Measurements from ENCODE around the gene CTTNBP2. TPM values are rescaled to one million over a fixed set of nuclear protein-coding genes. Genes with fewer than 3 reads are reported as not detected.

Gene CTTNBP2
- total and polyA plus RNA-seq, 2 of the 13 experiments (the other 11 are each of a cell fraction or from before 2014, with no cell fraction given), result not detected

DNA sequence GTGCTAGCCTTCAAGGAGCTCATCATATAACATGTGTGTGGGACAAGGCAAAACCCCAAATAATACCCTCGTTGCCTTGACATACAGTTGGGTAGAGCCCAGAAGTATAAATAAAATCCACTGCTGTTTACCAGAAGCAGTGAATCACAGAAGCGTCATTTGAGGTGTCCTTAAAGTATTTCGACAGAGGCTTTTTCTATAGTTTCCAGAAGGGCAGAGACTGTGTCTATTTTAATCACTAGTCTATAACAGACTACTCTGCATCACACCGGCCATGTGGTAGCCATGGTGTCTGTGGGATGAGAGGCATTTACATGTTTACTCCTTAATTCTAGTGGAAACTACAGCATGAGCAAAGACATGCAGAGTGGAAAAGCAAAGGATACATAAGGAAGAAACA is 131.3 kb downstream of the CTTNBP2 start:
- intact Hi-C loops (cut with micrococcal nuclease; ENCODE audit: unreplicated experiment), result no loop called here
- no peak overlapping the region for H3K9ac ChIP-seq (ENCODE audit: insufficient read depth, low read depth, low read length)
- no peak overlapping the region for H3K4me2 ChIP-seq (ENCODE audit: low read depth, low read length)
- H3K4me1 ChIP-seq (ENCODE audit: insufficient read depth, low read length), result no peaks in the 10 kb centered on the region
- in situ Hi-C loops (cut with HindIII; ENCODE audit: extremely low pct_ligation_motif_present, low pct_unique_long_range_greater_than_20kb), result no loop called here
- no peaks in the 10 kb centered on the region for H3K9me3 ChIP-seq (ENCODE audit: low read length)
- FAIRE-seq (no peak), DNase-seq (ENCODE audit: low spot score) (no peak), ATAC-seq (no peak)
- H3K4me3 ChIP-seq (replicated peaks in 1 of 3; ENCODE audit: insufficient read depth in 1 of 3, low read depth in 2 of 3, low read length in 3 of 3), result no peak overlapping the region
- H3K79me2 ChIP-seq (ENCODE audit: insufficient read depth, low read length), result no peaks in the 10 kb centered on the region
- BruUV-seq (replicated peaks), result no TSS peak
- WGBS (ENCODE audit: low lambda C conversion rate), result 23% methylated on average over 4 of the region's 4 CpGs
- no peak overlapping the region for H2AFZ ChIP-seq (ENCODE audit: low read length)
- no peaks in the 10 kb centered on the region for H3K27me3 ChIP-seq (ENCODE audit: control insufficient read depth in 1 of 2, insufficient read depth in 2 of 2, low read length in 2 of 2)
- H3K27ac ChIP-seq (ENCODE audit: extremely low read length, insufficient read depth, low read length), result no peak overlapping the region
- TF ChIP-seq ZNF891 (CRISPR knock-in tag; IDR thresholded peaks at IDR 0.05), result no peak
- TF ChIP-seq, protein P1, sequence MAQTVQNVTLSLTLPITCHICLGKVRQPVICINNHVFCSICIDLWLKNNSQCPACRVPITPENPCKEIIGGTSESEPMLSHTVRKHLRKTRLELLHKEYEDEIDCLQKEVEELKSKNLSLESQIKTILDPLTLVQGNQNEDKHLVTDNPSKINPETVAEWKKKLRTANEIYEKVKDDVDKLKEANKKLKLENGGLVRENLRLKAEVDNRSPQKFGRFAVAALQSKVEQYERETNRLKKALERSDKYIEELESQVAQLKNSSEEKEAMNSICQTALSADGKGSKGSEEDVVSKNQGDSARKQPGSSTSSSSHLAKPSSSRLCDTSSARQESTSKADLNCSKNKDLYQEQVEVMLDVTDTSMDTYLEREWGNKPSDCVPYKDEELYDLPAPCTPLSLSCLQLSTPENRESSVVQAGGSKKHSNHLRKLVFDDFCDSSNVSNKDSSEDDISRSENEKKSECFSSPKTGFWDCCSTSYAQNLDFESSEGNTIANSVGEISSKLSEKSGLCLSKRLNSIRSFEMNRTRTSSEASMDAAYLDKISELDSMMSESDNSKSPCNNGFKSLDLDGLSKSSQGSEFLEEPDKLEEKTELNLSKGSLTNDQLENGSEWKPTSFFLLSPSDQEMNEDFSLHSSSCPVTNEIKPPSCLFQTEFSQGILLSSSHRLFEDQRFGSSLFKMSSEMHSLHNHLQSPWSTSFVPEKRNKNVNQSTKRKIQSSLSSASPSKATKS (CRISPR knock-in tag; IDR thresholded peaks at IDR 0.05), result no peak
- no peak for TF ChIP-seq SOX13 (IDR thresholded peaks at IDR 0.05)
- TF ChIP-seq SOX13 (CRISPR knock-in tag; conservative IDR thresholded peaks at IDR 0.05 in 1 of 2, IDR thresholded peaks at IDR 0.05 in 1 of 2), result no peak
- no peak for TF ChIP-seq REL (CRISPR knock-in tag; conservative IDR thresholded peaks at IDR 0.05)
- no peaks in the 10 kb centered on the region for H4K20me1 ChIP-seq (ENCODE audit: insufficient read depth, low read length)
- CTCF ChIA-PET (ENCODE audit: low intra/inter-chr PET ratio, low total read pairs), result no interaction called here
- no peaks in the 10 kb centered on the region for H3K36me3 ChIP-seq (replicated peaks in 1 of 2; ENCODE audit: control insufficient read depth in 1 of 2, insufficient read depth in 2 of 2, low read length in 2 of 2)
- POLR2A ChIA-PET, result no interaction called here

DNA sequence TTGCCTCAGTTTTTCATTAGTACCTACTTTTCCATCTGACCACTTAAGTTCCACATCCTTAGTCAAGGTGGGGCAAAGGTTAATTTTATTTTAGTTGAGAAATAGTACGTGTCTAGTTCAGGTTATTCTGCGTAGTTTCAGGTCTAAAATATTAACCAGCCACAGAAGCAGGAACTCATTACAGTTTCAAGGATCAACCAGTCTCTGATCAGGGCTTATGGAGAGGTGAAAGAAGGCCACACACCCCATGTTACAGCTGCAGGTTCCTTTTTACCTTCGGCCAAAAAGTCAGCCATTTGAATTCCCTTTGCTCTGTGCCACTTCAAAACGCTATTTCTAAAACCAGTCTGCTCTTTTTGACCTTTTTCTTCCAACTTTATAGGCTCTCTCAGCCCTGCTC is 134.2 kb downstream of the CTTNBP2 start:
- no peak overlapping the region for H2AFZ ChIP-seq (ENCODE audit: low read length)
- ChIA-PET CTCF (ENCODE audit: low intra/inter-chr PET ratio, low total read pairs) (no interaction called here), POLR2A (no interaction called here)
- no peak overlapping the region for H3K4me2 ChIP-seq (ENCODE audit: low read depth, low read length)
- BruUV-seq (replicated peaks), result no TSS peak
- ATAC-seq, result no peak
- in situ Hi-C loops (cut with HindIII; ENCODE audit: extremely low pct_ligation_motif_present, low pct_unique_long_range_greater_than_20kb) (no loop called here), intact Hi-C loops (cut with micrococcal nuclease; ENCODE audit: unreplicated experiment) (no loop called here)
- no peaks in the 10 kb centered on the region for H4K20me1 ChIP-seq (ENCODE audit: insufficient read depth, low read length)
- no peak for DNase-seq (ENCODE audit: low spot score)
- no peaks in the 10 kb centered on the region for H3K9me3 ChIP-seq (ENCODE audit: low read length)
- H3K36me3 ChIP-seq (replicated peaks in 1 of 2; ENCODE audit: control insufficient read depth in 1 of 2, insufficient read depth in 2 of 2, low read length in 2 of 2), result no peaks in the 10 kb centered on the region
- no peak overlapping the region for H3K27ac ChIP-seq (ENCODE audit: extremely low read length, insufficient read depth, low read length)
- peaks cover 0 to 4% of the 10 kb centered on the region in 2 experiments; a peak in 1 of 5 replicates for H3K27me3 ChIP-seq (ENCODE audit: control insufficient read depth in 1 of 2, insufficient read depth in 2 of 2, low read length in 2 of 2)
- H3K79me2 ChIP-seq (ENCODE audit: insufficient read depth, low read length), result no peaks in the 10 kb centered on the region
- 10% methylated on average over 4 of the region's 4 CpGs for WGBS (ENCODE audit: low lambda C conversion rate)
- no peak for FAIRE-seq
- H3K4me1 ChIP-seq (ENCODE audit: insufficient read depth, low read length), result no peaks in the 10 kb centered on the region
- H3K9ac ChIP-seq (ENCODE audit: insufficient read depth, low read depth, low read length), result no peak overlapping the region
- H3K4me3 ChIP-seq (replicated peaks in 1 of 3; ENCODE audit: insufficient read depth in 1 of 3, low read depth in 2 of 3, low read length in 3 of 3), result no peak overlapping the region
- TF ChIP-seq, protein P2, sequence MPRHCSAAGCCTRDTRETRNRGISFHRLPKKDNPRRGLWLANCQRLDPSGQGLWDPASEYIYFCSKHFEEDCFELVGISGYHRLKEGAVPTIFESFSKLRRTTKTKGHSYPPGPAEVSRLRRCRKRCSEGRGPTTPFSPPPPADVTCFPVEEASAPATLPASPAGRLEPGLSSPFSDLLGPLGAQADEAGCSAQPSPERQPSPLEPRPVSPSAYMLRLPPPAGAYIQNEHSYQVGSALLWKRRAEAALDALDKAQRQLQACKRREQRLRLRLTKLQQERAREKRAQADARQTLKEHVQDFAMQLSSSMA (CRISPR knock-in tag; IDR thresholded peaks at IDR 0.05), result no peak
- TF ChIP-seq, protein P3, sequence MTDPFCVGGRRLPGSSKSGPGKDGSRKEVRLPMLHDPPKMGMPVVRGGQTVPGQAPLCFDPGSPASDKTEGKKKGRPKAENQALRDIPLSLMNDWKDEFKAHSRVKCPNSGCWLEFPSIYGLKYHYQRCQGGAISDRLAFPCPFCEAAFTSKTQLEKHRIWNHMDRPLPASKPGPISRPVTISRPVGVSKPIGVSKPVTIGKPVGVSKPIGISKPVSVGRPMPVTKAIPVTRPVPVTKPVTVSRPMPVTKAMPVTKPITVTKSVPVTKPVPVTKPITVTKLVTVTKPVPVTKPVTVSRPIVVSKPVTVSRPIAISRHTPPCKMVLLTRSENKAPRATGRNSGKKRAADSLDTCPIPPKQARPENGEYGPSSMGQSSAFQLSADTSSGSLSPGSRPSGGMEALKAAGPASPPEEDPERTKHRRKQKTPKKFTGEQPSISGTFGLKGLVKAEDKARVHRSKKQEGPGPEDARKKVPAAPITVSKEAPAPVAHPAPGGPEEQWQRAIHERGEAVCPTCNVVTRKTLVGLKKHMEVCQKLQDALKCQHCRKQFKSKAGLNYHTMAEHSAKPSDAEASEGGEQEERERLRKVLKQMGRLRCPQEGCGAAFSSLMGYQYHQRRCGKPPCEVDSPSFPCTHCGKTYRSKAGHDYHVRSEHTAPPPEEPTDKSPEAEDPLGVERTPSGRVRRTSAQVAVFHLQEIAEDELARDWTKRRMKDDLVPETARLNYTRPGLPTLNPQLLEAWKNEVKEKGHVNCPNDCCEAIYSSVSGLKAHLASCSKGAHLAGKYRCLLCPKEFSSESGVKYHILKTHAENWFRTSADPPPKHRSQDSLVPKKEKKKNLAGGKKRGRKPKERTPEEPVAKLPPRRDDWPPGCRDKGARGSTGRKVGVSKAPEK (CRISPR knock-in tag; IDR thresholded peaks at IDR 0.05; ENCODE audit: borderline replicate concordance), result no peak
- TF ChIP-seq ZNF451 (CRISPR knock-in tag; IDR thresholded peaks at IDR 0.05) (no peak), GPN1 (CRISPR knock-in tag; IDR thresholded peaks at IDR 0.05; ENCODE audit: borderline replicate concordance) (no peak), SMAD9 (CRISPR knock-in tag; IDR thresholded peaks at IDR 0.05) (no peak)
- TF ChIP-seq, protein P4, sequence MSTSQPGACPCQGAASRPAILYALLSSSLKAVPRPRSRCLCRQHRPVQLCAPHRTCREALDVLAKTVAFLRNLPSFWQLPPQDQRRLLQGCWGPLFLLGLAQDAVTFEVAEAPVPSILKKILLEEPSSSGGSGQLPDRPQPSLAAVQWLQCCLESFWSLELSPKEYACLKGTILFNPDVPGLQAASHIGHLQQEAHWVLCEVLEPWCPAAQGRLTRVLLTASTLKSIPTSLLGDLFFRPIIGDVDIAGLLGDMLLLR (CRISPR knock-in tag; IDR thresholded peaks at IDR 0.05), result no peak

All from HepG2 (cell line).